ENCODE data around the gene ACAA2.

ACAA2 gene

DNA sequence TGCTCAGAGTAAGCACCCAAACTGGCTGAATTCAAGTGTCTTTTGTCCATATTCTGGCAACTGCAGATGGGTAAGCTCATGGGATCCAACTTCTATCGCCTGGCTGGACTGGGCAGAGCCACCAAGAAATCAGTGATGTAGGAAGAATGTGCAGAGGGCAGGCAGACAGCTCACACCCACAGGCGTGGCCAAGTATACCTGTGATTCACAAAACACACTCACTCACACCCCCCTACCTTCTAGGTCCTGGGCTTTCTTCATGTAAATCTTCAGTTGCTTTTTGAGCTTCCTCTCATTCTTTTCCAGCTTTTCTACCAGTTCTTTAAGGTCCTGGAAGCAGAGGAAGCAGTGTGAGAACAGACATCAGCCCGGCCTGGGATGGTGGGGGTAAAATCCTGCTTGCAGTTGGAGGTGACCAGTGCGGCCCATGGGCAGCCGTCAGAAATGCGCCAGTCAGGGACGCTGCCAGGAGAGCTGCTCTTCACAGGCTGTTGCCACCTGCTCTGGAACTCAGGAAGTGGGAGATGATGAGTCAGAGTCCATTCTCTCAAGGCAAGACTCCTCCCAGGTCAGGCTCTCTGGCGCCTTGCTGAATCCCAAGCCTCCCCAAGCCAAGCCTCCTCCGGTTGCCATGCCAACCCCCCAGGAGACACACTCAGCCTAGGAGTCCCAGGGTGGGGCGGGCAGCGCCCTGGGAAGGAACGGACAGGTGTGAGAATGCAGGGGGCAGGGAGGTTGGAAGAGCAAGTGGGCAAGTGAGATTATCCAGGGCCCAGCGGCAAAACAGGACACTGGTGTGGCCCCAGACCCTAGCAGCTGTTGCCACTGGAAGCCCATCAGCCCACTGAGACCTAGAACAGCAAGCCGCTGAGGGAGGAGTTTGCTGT lies 36.2 kb upstream of the ACAA2 start:
- H3K36me3 Mint-ChIP-seq (ENCODE audit: low read depth), result no peaks in the 10 kb centered on the region
- peaks cover 23% of the 10 kb centered on the region for H3K27me3 Mint-ChIP-seq
- H3K4me3 Mint-ChIP-seq, result no peak overlapping the region
- H3K9me3 Mint-ChIP-seq, result no peaks in the 10 kb centered on the region
- no peak overlapping the region for H3K27ac Mint-ChIP-seq
- H3K4me1 Mint-ChIP-seq (ENCODE audit: low read depth), result no peaks in the 10 kb centered on the region
- no peak for DNase-seq

DNA sequence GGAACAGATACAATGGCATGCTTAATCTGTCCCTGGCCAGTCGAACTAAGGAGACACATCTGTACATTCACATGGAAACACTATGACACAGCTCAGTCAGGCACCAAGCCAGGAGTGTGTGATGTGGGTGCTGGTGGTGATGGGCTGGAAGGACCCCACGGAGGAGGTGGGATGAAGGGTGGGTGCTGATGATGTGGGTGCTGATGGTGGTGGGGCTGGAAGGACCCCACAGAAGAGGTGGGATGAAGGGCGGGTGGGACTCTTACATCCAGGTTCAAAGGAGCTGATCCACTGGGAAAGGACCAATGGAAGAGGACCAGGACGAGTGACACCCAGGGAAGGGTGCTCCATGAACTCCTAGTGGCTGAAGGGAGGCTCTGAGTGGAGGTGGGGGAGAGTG lies 34.8 kb upstream of the ACAA2 start:
- no peaks in the 10 kb centered on the region for H3K4me1 Mint-ChIP-seq (ENCODE audit: low read depth)
- no peaks in the 10 kb centered on the region for H3K9me3 Mint-ChIP-seq
- no peak overlapping the region for H3K4me3 Mint-ChIP-seq
- no peaks in the 10 kb centered on the region for H3K36me3 Mint-ChIP-seq (ENCODE audit: low read depth)
- H3K27me3 Mint-ChIP-seq, result peaks cover 23% of the 10 kb centered on the region
- no peak for DNase-seq
- no peak overlapping the region for H3K27ac Mint-ChIP-seq

DNA sequence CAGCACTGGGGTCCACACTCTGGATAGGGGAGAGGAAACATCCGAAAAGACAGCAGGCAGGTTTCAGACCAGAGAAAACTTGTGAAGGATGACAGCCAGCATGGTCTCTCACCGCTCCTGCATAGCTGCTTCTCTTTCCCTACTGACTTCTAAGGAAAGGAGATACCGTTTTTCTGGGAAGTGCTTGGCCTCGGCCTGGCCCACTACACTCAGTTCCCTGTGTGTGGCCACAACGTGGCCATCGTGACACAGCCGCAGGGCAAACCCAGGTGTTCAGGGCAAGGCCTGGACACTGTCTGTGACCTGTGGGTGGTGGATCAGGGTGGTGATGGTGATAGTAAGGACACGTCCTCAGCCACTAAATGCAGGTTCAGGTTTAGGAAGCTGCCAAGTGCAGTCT lies 34.2 kb upstream of the ACAA2 start:
- no peaks in the 10 kb centered on the region for H3K4me1 Mint-ChIP-seq (ENCODE audit: low read depth)
- DNase-seq, result no peak
- no peaks in the 10 kb centered on the region for H3K36me3 Mint-ChIP-seq (ENCODE audit: low read depth)
- H3K27me3 Mint-ChIP-seq, result peaks cover 23% of the 10 kb centered on the region
- no peaks in the 10 kb centered on the region for H3K9me3 Mint-ChIP-seq
- no peak overlapping the region for H3K4me3 Mint-ChIP-seq
- H3K27ac Mint-ChIP-seq, result no peak overlapping the region

DNA sequence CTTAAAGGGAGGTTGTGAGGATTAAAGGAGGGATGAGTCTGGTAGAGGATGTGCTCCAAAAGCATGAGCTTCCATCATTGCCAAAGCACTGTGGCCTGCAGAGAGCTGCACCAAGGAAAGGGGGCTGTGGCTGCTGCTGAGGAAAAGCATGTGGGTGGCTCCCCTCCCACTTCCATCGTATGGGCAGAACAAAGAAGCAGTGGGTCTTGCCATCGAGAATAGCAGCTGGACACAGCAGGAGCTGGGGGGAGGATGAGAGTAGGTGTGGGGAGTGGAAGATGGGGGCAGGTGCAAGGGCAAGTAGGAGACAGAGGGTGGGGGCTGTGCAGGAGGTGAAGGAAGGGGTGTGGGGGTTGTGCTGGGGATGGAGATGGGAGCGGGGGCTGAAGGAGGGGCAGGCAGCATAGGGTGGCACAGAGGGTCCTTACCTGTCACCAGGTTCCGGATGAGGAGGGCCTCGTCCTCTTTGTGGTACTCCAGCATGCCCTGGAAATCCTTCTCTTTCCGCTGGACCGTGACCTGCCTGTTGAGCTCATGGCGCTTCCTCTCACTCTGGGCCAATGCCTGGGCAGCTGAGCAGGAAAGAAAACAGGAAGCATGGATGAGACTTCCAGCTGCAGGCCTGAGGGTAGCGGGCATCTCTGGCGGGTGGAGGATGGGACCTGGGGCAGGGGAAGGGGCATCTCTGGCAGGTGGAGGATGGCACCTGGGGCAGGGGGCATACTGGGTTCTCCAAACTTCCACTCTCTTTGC lies 33.6 kb upstream of the ACAA2 start:
- H3K27ac Mint-ChIP-seq, result no peak overlapping the region
- H3K27me3 Mint-ChIP-seq, result peaks cover 23% of the 10 kb centered on the region
- H3K4me3 Mint-ChIP-seq, result no peak overlapping the region

DNA sequence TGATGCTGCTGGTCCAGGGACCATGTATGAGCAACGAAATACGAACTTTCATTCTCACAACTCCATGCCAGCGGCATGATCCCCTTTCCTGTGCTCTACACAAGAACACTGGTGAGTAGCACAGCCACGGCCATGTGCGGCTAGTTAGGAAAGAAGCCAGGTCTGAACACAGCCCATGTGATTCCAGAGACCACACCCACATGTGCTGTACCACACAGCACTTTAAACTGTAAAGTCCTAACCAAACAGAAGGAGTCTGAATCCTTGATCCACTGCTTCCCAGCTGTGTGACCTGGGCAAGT lies 33.0 kb upstream of the ACAA2 start:
- Mint-ChIP-seq H3K9me3 (no peaks in the 10 kb centered on the region), H3K4me3 (no peak overlapping the region), H3K36me3 (ENCODE audit: low read depth) (no peaks in the 10 kb centered on the region), H3K27me3 (peaks cover 23% of the 10 kb centered on the region), H3K4me1 (ENCODE audit: low read depth) (no peaks in the 10 kb centered on the region), H3K27ac (no peak overlapping the region)
- DNase-seq, result no peak

More for the DNA sequence above, 33.6 kb upstream of the ACAA2 start:
- no peak for DNase-seq
- no peaks in the 10 kb centered on the region for H3K36me3 Mint-ChIP-seq (ENCODE audit: low read depth)
- H3K9me3 Mint-ChIP-seq, result no peaks in the 10 kb centered on the region
- no peaks in the 10 kb centered on the region for H3K4me1 Mint-ChIP-seq (ENCODE audit: low read depth)

DNA sequence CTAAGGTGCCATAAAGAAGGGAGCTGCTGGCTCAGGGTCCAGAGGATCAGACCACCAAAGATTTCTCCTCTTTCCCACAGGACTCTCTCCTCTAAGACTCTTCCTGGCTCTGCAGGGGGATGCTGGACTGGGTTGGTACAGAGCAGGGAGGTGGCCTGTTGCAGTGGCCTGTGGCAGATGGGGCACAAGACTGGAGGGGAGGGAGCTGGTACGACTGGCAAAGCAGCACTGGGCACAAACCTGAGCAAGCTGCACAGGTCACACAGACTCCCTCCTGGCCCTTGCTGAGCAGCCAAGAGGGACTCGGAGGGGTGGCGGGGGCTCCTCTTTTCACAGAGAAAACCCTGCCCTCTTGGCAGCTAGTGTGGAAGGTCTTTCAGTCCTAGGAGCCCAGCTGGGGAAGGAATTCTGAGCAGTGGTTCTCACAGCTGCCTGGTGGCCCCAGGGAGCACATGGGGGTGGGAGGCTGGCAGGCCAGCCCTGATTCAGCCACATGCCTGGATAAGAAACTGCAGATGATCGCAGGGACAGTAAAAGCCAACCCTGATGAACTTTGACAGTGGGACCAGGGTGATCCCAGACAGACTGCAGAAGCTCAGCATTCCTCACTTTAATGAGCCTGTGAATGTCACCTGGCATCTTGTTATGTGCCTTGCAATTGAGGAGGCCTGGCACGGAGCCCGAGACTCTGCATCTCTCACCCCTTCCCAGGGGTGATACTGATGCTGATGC lies 32.5 kb upstream of the ACAA2 start:
- Mint-ChIP-seq H3K27me3 (peaks cover 23% of the 10 kb centered on the region), H3K9me3 (no peaks in the 10 kb centered on the region), H3K27ac (no peak overlapping the region), H3K36me3 (ENCODE audit: low read depth) (no peaks in the 10 kb centered on the region), H3K4me1 (ENCODE audit: low read depth) (no peaks in the 10 kb centered on the region), H3K4me3 (no peak overlapping the region)
- DNase-seq, result no peak

DNA sequence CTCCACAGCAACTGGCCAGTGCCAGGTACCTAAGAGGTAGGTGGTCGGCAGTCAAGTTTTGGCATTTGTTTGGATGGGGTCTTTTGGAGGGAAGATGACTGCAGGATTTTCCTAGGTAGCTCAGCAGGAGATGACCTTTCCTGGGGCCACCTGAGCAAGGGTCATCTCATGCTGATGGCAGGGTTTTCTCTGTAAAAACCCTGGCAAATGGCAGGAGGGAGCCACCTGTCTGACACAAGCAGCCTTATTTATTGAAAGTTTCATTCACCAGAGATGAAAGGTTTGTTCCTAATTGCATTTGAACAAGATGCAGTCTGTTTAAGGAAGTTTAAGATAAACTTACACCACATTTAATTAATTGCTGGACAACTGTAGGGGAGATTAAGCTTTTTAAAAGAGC lies 31.6 kb upstream of the ACAA2 start:
- no peak for DNase-seq
- H3K36me3 Mint-ChIP-seq (ENCODE audit: low read depth), result no peaks in the 10 kb centered on the region
- H3K4me3 Mint-ChIP-seq, result no peak overlapping the region
- H3K27me3 Mint-ChIP-seq, result peaks cover 23% of the 10 kb centered on the region
- H3K27ac Mint-ChIP-seq, result no peak overlapping the region
- H3K9me3 Mint-ChIP-seq, result no peaks in the 10 kb centered on the region
- no peaks in the 10 kb centered on the region for H3K4me1 Mint-ChIP-seq (ENCODE audit: low read depth)

DNA sequence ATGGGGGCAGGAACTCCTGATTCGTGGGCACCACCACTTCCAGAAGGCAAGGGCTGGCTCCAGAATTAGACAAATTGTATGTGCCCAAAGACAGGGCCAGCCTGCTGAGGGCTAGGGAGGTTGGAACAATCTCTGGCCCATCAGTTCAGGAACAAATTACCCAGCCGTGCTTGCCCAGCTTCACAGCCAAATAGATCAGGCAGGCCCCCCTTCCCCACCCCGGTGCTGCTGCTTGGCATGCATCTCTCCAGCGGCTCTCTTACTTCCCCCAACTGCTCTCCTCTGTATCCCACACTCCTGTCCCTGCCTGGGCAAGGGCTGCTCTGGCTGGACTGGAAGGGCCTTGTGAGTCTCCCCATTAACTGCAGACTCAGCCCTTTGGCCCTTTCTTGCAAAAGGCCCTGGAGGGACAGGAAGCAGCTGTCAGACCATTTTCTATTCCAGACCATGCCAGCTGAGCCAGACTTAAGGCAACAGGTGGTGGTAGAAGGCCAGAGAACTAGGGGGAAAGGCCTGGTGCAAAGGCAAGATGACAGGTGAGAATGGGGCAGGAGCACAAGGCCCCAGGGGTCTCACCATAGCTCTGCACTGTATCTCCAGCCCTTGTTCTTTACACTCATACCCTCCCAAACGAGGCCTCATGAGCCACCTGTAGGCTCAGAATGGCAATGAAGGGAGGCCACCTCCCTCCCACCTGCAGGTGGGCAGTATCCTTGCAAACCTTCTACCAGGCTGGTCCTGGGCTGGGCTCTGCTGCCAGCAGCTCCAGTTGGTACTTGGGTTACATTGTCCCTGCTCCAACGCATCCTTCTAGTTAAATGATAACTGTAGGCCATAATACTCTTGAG lies 30.7 kb upstream of the ACAA2 start:
- H3K36me3 Mint-ChIP-seq (ENCODE audit: low read depth), result no peaks in the 10 kb centered on the region
- H3K9me3 Mint-ChIP-seq, result no peaks in the 10 kb centered on the region
- H3K4me1 Mint-ChIP-seq (ENCODE audit: low read depth), result no peaks in the 10 kb centered on the region
- H3K27me3 Mint-ChIP-seq, result peaks cover 21% of the 10 kb centered on the region
- no peak overlapping the region for H3K27ac Mint-ChIP-seq
- no peak overlapping the region for H3K4me3 Mint-ChIP-seq
- no peak for DNase-seq

DNA sequence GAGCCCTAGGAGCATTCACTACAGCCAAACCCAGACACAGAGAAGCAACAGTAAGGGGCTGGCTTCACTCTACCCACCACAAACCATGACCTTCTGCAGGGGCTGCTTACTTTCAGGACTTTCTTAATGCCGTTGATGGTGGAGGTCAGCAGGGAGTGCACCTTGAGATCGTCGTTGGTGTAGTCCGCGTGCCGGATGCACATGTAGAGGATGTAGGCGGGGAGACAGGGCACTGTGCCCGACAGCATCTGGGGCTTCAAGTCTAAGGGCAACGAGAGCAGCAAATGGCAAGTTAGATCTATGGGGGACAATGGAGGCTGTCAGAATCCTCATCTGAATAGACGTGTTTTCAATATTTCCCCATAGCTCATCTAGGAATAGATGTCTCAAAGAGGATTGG lies 29.8 kb upstream of the ACAA2 start:
- Mint-ChIP-seq H3K27me3 (peaks cover 12% of the 10 kb centered on the region), H3K36me3 (ENCODE audit: low read depth) (no peaks in the 10 kb centered on the region), H3K4me3 (no peak overlapping the region), H3K27ac (no peak overlapping the region), H3K4me1 (ENCODE audit: low read depth) (no peaks in the 10 kb centered on the region), H3K9me3 (no peaks in the 10 kb centered on the region)
- no peak for DNase-seq

DNA sequence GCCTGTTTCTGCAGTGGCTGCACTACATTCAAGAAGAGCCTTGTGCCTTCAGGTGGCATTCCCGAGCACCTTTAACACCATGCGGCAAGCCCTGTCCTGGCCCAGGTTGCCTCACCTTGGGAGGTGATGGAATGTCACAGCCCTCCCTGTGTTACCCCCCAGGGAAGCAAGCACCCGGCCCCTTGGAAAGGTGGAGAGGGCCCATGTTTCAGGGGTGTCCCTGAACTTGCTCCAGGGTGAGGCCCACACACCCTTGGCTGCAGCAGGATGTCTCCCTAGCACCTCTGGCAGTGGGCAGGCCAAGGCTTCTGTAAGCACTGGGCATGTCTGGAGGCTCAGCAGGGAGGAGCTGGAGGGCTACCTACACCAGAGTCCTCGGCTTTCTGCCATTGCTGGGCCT lies 29.3 kb upstream of the ACAA2 start:
- H3K36me3 Mint-ChIP-seq (ENCODE audit: low read depth), result no peaks in the 10 kb centered on the region
- H3K4me1 Mint-ChIP-seq (ENCODE audit: low read depth), result no peaks in the 10 kb centered on the region
- no peak overlapping the region for H3K27ac Mint-ChIP-seq
- no peak overlapping the region for H3K4me3 Mint-ChIP-seq
- DNase-seq, result no peak
- no peaks in the 10 kb centered on the region for H3K9me3 Mint-ChIP-seq
- H3K27me3 Mint-ChIP-seq, result peaks cover 7% of the 10 kb centered on the region

DNA sequence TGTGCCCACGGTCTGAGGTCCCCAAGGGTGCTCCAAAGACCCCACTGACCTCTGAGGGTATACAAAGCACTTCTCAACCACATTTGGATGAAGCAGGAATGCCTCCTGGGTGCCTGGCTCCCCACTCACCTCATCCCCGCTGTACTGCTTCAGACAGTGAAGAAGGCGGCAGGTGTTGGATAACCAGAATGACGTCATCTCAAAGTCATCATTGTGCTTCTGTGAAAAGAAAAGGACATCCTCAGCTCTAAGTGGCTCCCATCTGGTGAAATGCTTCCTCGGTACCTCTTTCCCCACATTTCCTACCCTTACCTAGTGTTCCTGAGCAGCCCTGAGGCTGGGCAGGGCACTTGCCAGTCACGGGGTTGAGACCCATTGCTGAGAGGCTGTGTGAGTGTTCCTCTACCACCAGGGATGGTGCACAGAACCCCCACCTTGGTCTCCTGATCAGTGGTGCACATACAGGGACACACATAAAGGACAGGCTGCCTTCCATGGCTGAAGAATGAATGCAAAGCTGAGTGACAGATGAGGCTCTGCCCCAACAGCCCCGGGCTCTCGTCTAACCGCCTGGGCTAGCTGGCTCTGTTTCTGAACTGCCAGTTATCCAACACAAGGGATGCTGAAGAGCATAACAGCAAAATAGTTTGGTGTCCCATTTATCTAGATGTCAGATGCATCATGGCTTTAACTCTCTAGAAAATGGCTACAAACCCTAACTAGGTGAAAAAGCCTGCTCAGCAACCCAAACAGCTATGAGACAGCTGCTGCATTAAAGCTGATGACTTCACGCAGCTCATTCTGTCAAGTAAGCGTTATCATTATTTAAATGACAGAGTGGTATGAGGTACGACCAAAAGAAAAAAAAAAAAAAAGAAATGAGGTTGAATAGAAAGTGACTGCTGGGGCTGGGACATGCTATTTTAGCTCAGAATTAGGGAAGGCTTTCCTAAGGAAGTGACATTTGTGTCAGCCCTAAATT lies 28.2 kb upstream of the ACAA2 start:
- H3K4me1 Mint-ChIP-seq (ENCODE audit: low read depth), result no peaks in the 10 kb centered on the region
- no peak for DNase-seq
- H3K27ac Mint-ChIP-seq, result no peak overlapping the region
- H3K4me3 Mint-ChIP-seq, result no peak overlapping the region
- H3K36me3 Mint-ChIP-seq (ENCODE audit: low read depth), result no peaks in the 10 kb centered on the region
- H3K27me3 Mint-ChIP-seq, result peaks cover 4% of the 10 kb centered on the region
- H3K9me3 Mint-ChIP-seq, result no peaks in the 10 kb centered on the region

DNA sequence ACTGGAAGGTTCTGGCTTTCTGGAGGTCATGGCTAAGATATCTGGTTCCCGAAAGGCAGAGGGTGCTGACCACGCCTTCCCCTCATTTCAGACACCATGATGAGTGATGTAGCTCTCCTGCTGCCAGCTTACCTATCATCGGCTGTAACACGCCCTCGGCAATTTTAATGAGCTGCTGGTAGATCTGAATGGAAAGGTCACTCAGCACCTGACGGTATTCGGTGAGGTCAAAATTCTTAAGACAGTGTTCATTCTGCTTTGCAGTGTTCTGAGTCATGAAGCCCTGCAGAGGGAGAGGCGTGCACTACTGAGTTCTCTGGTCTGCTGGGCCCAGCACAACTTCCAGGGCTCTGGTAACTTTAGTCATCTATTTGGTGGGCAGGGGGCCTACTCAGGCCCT lies 25.7 kb upstream of the ACAA2 start:
- H3K4me3 Mint-ChIP-seq, result no peak overlapping the region
- no peak overlapping the region for H3K27ac Mint-ChIP-seq

DNA sequence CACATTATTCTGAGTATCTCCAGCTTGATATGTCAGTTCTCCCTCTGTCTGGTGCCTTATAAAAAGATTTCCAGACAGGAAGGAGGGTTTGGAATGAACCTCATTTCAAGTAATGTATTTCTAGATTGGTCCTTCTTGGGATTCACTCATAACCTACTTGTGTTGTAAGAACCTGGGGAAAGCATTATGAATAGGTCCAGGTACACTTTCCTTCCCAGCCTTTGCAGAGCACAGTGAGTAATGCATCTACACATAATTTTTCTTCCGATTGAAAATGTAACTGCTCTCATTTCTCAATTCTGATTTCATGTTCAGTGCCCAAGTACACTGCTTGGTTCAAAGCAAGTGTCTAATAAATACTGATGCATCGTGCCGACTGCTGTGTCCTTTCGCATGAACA lies 25.0 kb upstream of the ACAA2 start:
- no peak overlapping the region for H3K4me3 Mint-ChIP-seq
- no peaks in the 10 kb centered on the region for H3K36me3 Mint-ChIP-seq (ENCODE audit: low read depth)
- no peaks in the 10 kb centered on the region for H3K27me3 Mint-ChIP-seq
- no peaks in the 10 kb centered on the region for H3K9me3 Mint-ChIP-seq
- H3K27ac Mint-ChIP-seq, result no peak overlapping the region
- H3K4me1 Mint-ChIP-seq (ENCODE audit: low read depth), result no peaks in the 10 kb centered on the region
- DNase-seq, result no peak

More for the DNA sequence above, 25.7 kb upstream of the ACAA2 start:
- no peaks in the 10 kb centered on the region for H3K9me3 Mint-ChIP-seq
- DNase-seq, result no peak
- H3K27me3 Mint-ChIP-seq, result no peaks in the 10 kb centered on the region
- no peaks in the 10 kb centered on the region for H3K36me3 Mint-ChIP-seq (ENCODE audit: low read depth)
- no peaks in the 10 kb centered on the region for H3K4me1 Mint-ChIP-seq (ENCODE audit: low read depth)

Measured in activated T-cell treated with anti-CD3 and anti-CD28 coated beads, Interleukin-2, amount 50 U/mL, for 24 hours (primary cell).